HepG2 (cell line): ENCODE results near the gene PSENEN. TPM values are rescaled to one million over a fixed set of nuclear protein-coding genes. Genes with fewer than 3 reads are reported as not detected.

Experiments
- E2F2 ChIP-seq: sonication (generic); formaldehyde crosslinking; IDR thresholded peaks from 2 replicates; pipeline ENCODE4 v1.4.0; 2020; ENCODE audit warnings: missing genetic modification reagents, borderline replicate concordance
- GMEB1 ChIP-seq: sonication (generic); formaldehyde crosslinking; IDR thresholded peaks from 2 replicates; pipeline ENCODE4 v1.5.1; 2020; ENCODE audit warnings: missing genetic modification reagents, mild to moderate bottlenecking, borderline replicate concordance
- HNRNPLL ChIP-seq: fragments of 200-400 bp; formaldehyde crosslinking; IDR thresholded peaks from 2 replicates; pipeline ENCODE4 v1.6.1; 2017; ENCODE audit warnings: mild to moderate bottlenecking, low read depth, low read length; ENCODE audit not compliant: poor library complexity, severe bottlenecking
- KIAA2018 ChIP-seq: sonication (generic); formaldehyde crosslinking; IDR thresholded peaks from 2 replicates; pipeline ENCODE4 v1.5.0; 2020; ENCODE audit warnings: mild to moderate bottlenecking, missing genetic modification reagents, borderline replicate concordance
- SALL2 ChIP-seq: sonication (generic); formaldehyde crosslinking; IDR thresholded peaks from 2 replicates; pipeline ENCODE4 v1.8.1; 2023; ENCODE audit warnings: mild to moderate bottlenecking, missing genetic modification reagents, inconsistent platforms
- TBX2 ChIP-seq: sonication (generic); formaldehyde crosslinking; IDR thresholded peaks from 2 replicates; pipeline ENCODE4 v1.5.0; 2020; ENCODE audit warnings: missing genetic modification reagents, mild to moderate bottlenecking, borderline replicate concordance
- TBX3 ChIP-seq: fragments of 450-650 bp; IDR thresholded peaks from 2 replicates; pipeline ENCODE4 v1.6.1; 2017; ENCODE audit warnings: antibody characterized with exemption, mild to moderate bottlenecking, inconsistent platforms, borderline replicate concordance
- ZBTB1 ChIP-seq: sonication (generic); formaldehyde crosslinking; IDR thresholded peaks from 2 replicates; pipeline ENCODE4 v1.4.0; 2020; ENCODE audit warnings: missing genetic modification reagents, borderline replicate concordance
- ZNF225 ChIP-seq: sonication (generic); formaldehyde crosslinking; IDR thresholded peaks from 2 replicates; pipeline ENCODE4 v1.4.0; 2020; ENCODE audit warnings: mild to moderate bottlenecking, missing genetic modification reagents
- ZNF710 ChIP-seq: sonication (generic); formaldehyde crosslinking; IDR thresholded peaks from 2 replicates; pipeline ENCODE4 v1.5.0; 2020; ENCODE audit warnings: mild to moderate bottlenecking, missing genetic modification reagents, borderline replicate concordance
- ZNF800 ChIP-seq: sonication (generic); formaldehyde crosslinking; IDR thresholded peaks from 2 replicates; pipeline ENCODE4 v1.4.0; 2020; ENCODE audit warnings: missing genetic modification reagents
- polyA plus RNA-seq, 8 experiments: library from polyadenylated mRNA; depleted of rRNA in 3 of 8; stranded (reverse) in 7 of 8; unstranded in 1 of 8; fragments of >200 nt; fragmentation: Illumina TruSeq in 4 of 8; extraction: Trizol in 4 of 8; gene quantifications; 2 replicates each; pipeline versions ENCODE4 v1.2.1 to v1.2.3, GENCODE V29; 2011 to 2016; ENCODE audit warnings: low read depth in 4 of 8, missing spikeins in 1 of 8, mixed read lengths in 1 of 8; ENCODE audit not compliant: insufficient read depth in 1 of 8
- total RNA-seq, 5 experiments: library from RNA; depleted of rRNA; stranded (reverse); fragments of >200 nt; fragmentation: Illumina TruSeq; extraction: Trizol; gene quantifications; 2 replicates each; pipeline ENCODE4 v1.2.3, GENCODE V29; 2016; ENCODE audit warnings: low read depth in 1 of 5

PSENEN gene
- total and polyA plus RNA-seq, 2 of the 13 experiments (the other 11 are each of a cell fraction or from before 2014, with no cell fraction given), result 16.9 to 34.2 TPM

GRCh38 chr19:35716801-35717664, 28.4 kb upstream of the PSENEN start (continued):
- TF ChIP-seq E2F2 (CRISPR knock-in tag), result no peak
- TF ChIP-seq SALL2 (CRISPR knock-in tag), result 0 out of 2 replicates have a peak, but pooled peaks have one; percentile 33
- 0 out of 2 replicates have a peak, but pooled peaks have one; percentile 45 for TF ChIP-seq ZNF225
- peak; percentile 29; the same call in 1 of the 2 replicates for TF ChIP-seq TBX3
- 0 out of 2 replicates have a peak, but pooled peaks have one; percentile 26 for TF ChIP-seq KIAA2018 (CRISPR knock-in tag)
- TF ChIP-seq GMEB1 (CRISPR knock-in tag), result peak; percentile 91
- TF ChIP-seq ZNF710 (CRISPR knock-in tag), result peak; percentile 57
- TF ChIP-seq HNRNPLL, result peak; percentile 67
- TF ChIP-seq TBX2, result peak; percentile 58; the same call in 1 of the 2 replicates
- peak; percentile 12; the same call in 1 of the 2 replicates for TF ChIP-seq ZNF800 (CRISPR knock-in tag)
- TF ChIP-seq ZBTB1 (CRISPR knock-in tag), result no peak
